Panc1 (cell line): ENCODE results near the gene PTPRF. TPM values are rescaled to one million over a fixed set of nuclear protein-coding genes. Genes with fewer than 3 reads are reported as not detected.

Source experiments
- ATAC-seq: fragments of 200-7000 bp; cut with Tn5 transposase; 2 replicates; pipeline ENCODE4 v1.9.1; 2020; ENCODE audit warnings: mild to moderate bottlenecking, moderate library complexity
- BruUV-seq: library from RNA; stranded (reverse); fragments of 400-500 nt; replicated peaks from 2 replicates; lab custom pipeline; 2021; lab: Mats Ljungman, UMichigan
- CTCF ChIA-PET: fragments of 300-600 bp; sonication (Branson Sonifier 250); formaldehyde crosslinking; loops from one replicate; lab custom pipeline; 2022; ENCODE audit warnings: antibody characterized with exemption; lab: Charles Lee
- POLR2A ChIA-PET: fragments of 300-600 bp; sonication (Branson Sonifier 250); formaldehyde crosslinking; loops from one replicate; lab custom pipeline; 2022; ENCODE audit warnings: antibody characterized with exemption; lab: Charles Lee
- DNase-seq: peaks from one replicate; pipeline ENCODE4 v3.0.0-alpha.2; 2010; ENCODE audit warnings: low read depth, low spot score
- H3K27ac ChIP-seq: 2 replicates; pipeline ENCODE4 v1.5.1; 2011; ENCODE audit warnings: mild to moderate bottlenecking, low read length, inconsistent platforms
- H3K27me3 ChIP-seq: fragments of 200-500 bp; sonication (Bioruptor generic); 2 replicates; pipeline ENCODE4 v1.6.0; 2014; ENCODE audit warnings: low read length, inconsistent platforms; ENCODE audit not compliant: control insufficient read depth, insufficient read depth
- H3K36me3 ChIP-seq: fragments of 200-500 bp; sonication (Bioruptor generic); 2 replicates; pipeline ENCODE4 v1.5.1; 2014; ENCODE audit warnings: inconsistent platforms, mild to moderate bottlenecking, low read length, moderate library complexity; ENCODE audit not compliant: control insufficient read depth, insufficient read depth
- H3K4me1 ChIP-seq: 2 replicates; pipeline ENCODE4 v1.5.1; 2011; ENCODE audit warnings: inconsistent platforms, mild to moderate bottlenecking, low read length, moderate library complexity; ENCODE audit not compliant: control insufficient read depth, insufficient read depth
- H3K4me3 ChIP-seq, 2 experiments: 2 replicates each; pipeline ENCODE4 v1.5.1; 2011 to 2012; ENCODE audit warnings: low read depth in 2 of 2, low read length in 2 of 2, mild to moderate bottlenecking in 2 of 2, inconsistent platforms in 1 of 2, moderate library complexity in 1 of 2
- H3K9me3 ChIP-seq: fragments of 200-500 bp; sonication (Bioruptor generic); 2 replicates; pipeline ENCODE4 v1.5.1; 2014; ENCODE audit warnings: low read depth, mild to moderate bottlenecking, inconsistent platforms, low read length, moderate library complexity; ENCODE audit not compliant: control insufficient read depth, insufficient read depth
- CTCF ChIP-seq: fragments of 450-650 bp; IDR thresholded peaks from 2 replicates; pipeline ENCODE4 v1.5.1; 2017; ENCODE audit warnings: mild to moderate bottlenecking
- POLR2AphosphoS5 ChIP-seq: IDR thresholded peaks from 2 replicates; pipeline ENCODE4 v1.6.1; 2012; ENCODE audit warnings: mild to moderate bottlenecking, low read depth, low read length, moderate library complexity
- REST ChIP-seq, 2 experiments: IDR thresholded peaks; 2 replicates each; pipeline ENCODE4 v1.6.1; 2011 to 2012; ENCODE audit warnings: low read depth in 2 of 2, control low read depth in 1 of 2, low read length in 1 of 2, mild to moderate bottlenecking in 1 of 2, moderate library complexity in 1 of 2; ENCODE audit not compliant: insufficient read depth in 1 of 2
- SIN3A ChIP-seq: IDR thresholded peaks from 2 replicates; pipeline ENCODE4 v1.6.1; 2012; ENCODE audit warnings: low read depth, mild to moderate bottlenecking, low read length, moderate library complexity, borderline replicate concordance; ENCODE audit not compliant: insufficient read depth
- TCF7L2 ChIP-seq: IDR thresholded peaks from 2 replicates; pipeline ENCODE4 v1.6.1; 2011; ENCODE audit warnings: mild to moderate bottlenecking, low read depth, low read length, inconsistent platforms
- in situ Hi-C: cut with HindIII; loops from 2 replicates; pipeline ENCODE4 v1.10.0; 2016; ENCODE audit warnings: low sequenced_read_pairs, low pct_unique_long_range_greater_than_20kb
- intact Hi-C: fragments of 100-400 bp; cut with micrococcal nuclease; formaldehyde crosslinking; loops from one replicate; pipeline ENCODE4 v1.10.0; 2022; ENCODE audit not compliant: unreplicated experiment
- total RNA-seq: library from RNA; stranded (reverse); gene quantifications from one replicate; pipeline ENCODE4 v1.2.1, GENCODE V29; 2021; ENCODE audit not compliant: unreplicated experiment

Gene PTPRF
- total RNA-seq, 1 experiment from 2014 or later, result 77.5 TPM

GRCh38 chr1:43542527-43543458, 12.1 kb downstream of the PTPRF start:
- ATAC-seq, result no peak
- H3K27ac ChIP-seq, result no peak overlapping the region
- H3K36me3 ChIP-seq, result no peaks in the 10 kb centered on the region
- H3K4me3 ChIP-seq, result no peak overlapping the region
- no peaks in the 10 kb centered on the region for H3K27me3 ChIP-seq
- in situ Hi-C loops, result no loop called here
- DNase-seq, result no peak
- BruUV-seq, result no TSS peak
- CTCF ChIA-PET, result no interaction called here
- POLR2A ChIA-PET, result no interaction called here
- no peak for TF ChIP-seq SIN3A
- intact Hi-C loops, result no loop called here
- no peaks in the 10 kb centered on the region for H3K9me3 ChIP-seq
- no peaks in the 10 kb centered on the region for H3K4me1 ChIP-seq

- Histone ChIP-seq H3K27me3 (no peaks in the 10 kb centered on the region), H3K4me1 (no peaks in the 10 kb centered on the region), H3K9me3 (no peaks in the 10 kb centered on the region), H3K4me3 (no peak overlapping the region), H3K36me3 (no peaks in the 10 kb centered on the region), H3K27ac (no peak overlapping the region)
- ChIA-PET POLR2A (no interaction called here), CTCF (no interaction called here)
- in situ Hi-C loops (no loop called here), intact Hi-C loops (no loop called here)
- TF ChIP-seq REST (IDR thresholded peaks at IDR 0.05; ENCODE audit: insufficient read depth in 1 of 2, low read depth in 2 of 2, low read length in 1 of 2) (no peak), SIN3A (no peak), POLR2AphosphoS5 (no peak), TCF7L2 (no peak), CTCF (no peak)
- no TSS peak for BruUV-seq
- no peak for ATAC-seq
- no peak for DNase-seq
These were observed 12.9 kb downstream of the PTPRF start for GRCh38 chr1:43543567-43543966.

GRCh38 chr1:43545339-43545694, 14.6 kb downstream of the PTPRF start:
- no peak for ATAC-seq
- in situ Hi-C loops, result no loop called here
- H3K36me3 ChIP-seq, result no peaks in the 10 kb centered on the region
- no peak overlapping the region for H3K4me3 ChIP-seq
- ChIA-PET POLR2A (interaction anchor here (0.6 to 1.5 kb wide), 2 partner anchors 13 to 105 kb away, joined by 3 to 4 read pairs; partner anchors contain the start of gene KDM4A), CTCF (interaction anchor here (1.8 kb wide), 1 partner anchor 9 kb away, joined by 5 read pairs; no protein-coding TSS in a partner anchor)
- no TSS peak for BruUV-seq
- H3K9me3 ChIP-seq, result no peaks in the 10 kb centered on the region
- intact Hi-C loops, result no loop called here
- TF ChIP-seq SIN3A, result no peak
- no peak for TF ChIP-seq REST (IDR thresholded peaks at IDR 0.05; ENCODE audit: insufficient read depth in 1 of 2, low read depth in 2 of 2, low read length in 1 of 2)
- no peak for TF ChIP-seq TCF7L2
- TF ChIP-seq POLR2AphosphoS5, result no peak
- TF ChIP-seq CTCF, result no peak
- no peak overlapping the region for H3K27ac ChIP-seq
- no peak for DNase-seq
- no peaks in the 10 kb centered on the region for H3K27me3 ChIP-seq
- H3K4me1 ChIP-seq, result no peaks in the 10 kb centered on the region
